Panc1 (cell line): Measurements from ENCODE around the gene PLPP7.

ENCODE experiments used
- CTCF ChIP-seq: fragments of 450-650 bp; IDR thresholded peaks from 2 replicates; pipeline ENCODE4 v1.5.1; 2017; ENCODE audit warnings: mild to moderate bottlenecking
- POLR2AphosphoS5 ChIP-seq: IDR thresholded peaks from 2 replicates; pipeline ENCODE4 v1.6.1; 2012; ENCODE audit warnings: mild to moderate bottlenecking, low read depth, low read length, moderate library complexity

GRCh38 chr9:131255676-131256197 lies 33.8 kb upstream of the PLPP7 start:
- TF ChIP-seq CTCF (no peak), POLR2AphosphoS5 (no peak)
